A673 (cell line): Measurements from ENCODE around the gene RITA1. TPM values are rescaled to one million over a fixed set of nuclear protein-coding genes. Genes with fewer than 3 reads are reported as not detected.
"Not testable (repeated sequence)": the region's sequence is repeated elsewhere in the genome, so short reads cannot be mapped to it uniquely, and the experiment has no call there.

Experiments used
- BruUV-seq: library from RNA; stranded (reverse); fragments of 400-500 nt; replicated peaks from 2 replicates; lab custom pipeline; 2021; lab: Mats Ljungman, UMichigan
- CTCF ChIA-PET: fragments of 300-600 bp; sonication (Branson Sonifier 250); formaldehyde crosslinking; loops from one replicate; lab custom pipeline; 2022; ENCODE audit warnings: antibody characterized with exemption; lab: Charles Lee
- POLR2A ChIA-PET: fragments of 300-600 bp; sonication (Branson Sonifier 250); formaldehyde crosslinking; loops from one replicate; lab custom pipeline; 2022; ENCODE audit warnings: antibody characterized with exemption; ENCODE audit not compliant: low non-redundant PET; lab: Charles Lee
- DNase-seq: peaks from one replicate; pipeline ENCODE4 v3.0.0-alpha.2; 2015; ENCODE audit warnings: low spot score
- H3K27ac ChIP-seq: fragments of 200-600 bp; sonication (generic); 2 replicates; pipeline ENCODE4 v1.5.1; 2016; ENCODE audit warnings: mixed run types, low read depth, mild to moderate bottlenecking, mixed read lengths, antibody characterized with exemption, low read length; ENCODE audit not compliant: poor library complexity, severe bottlenecking
- H3K27me3 ChIP-seq: fragments of 200-600 bp; sonication (generic); replicated peaks from 2 replicates; pipeline ENCODE4 v1.6.1; 2017; ENCODE audit warnings: mixed run types, low read depth, mild to moderate bottlenecking, mixed read lengths, antibody characterized with exemption, low read length; ENCODE audit not compliant: insufficient read depth, poor library complexity
- H3K36me3 ChIP-seq: fragments of 200-600 bp; sonication (generic); 2 replicates; pipeline ENCODE4 v1.6.1; 2016; ENCODE audit warnings: mixed run types, mild to moderate bottlenecking, mixed read lengths, antibody characterized with exemption, low read length; ENCODE audit not compliant: insufficient read depth, poor library complexity, severe bottlenecking
- H3K4me1 ChIP-seq: fragments of 200-600 bp; sonication (generic); 2 replicates; pipeline ENCODE4 v1.6.1; 2017; ENCODE audit warnings: mixed run types, mild to moderate bottlenecking, mixed read lengths, antibody characterized with exemption, low read length; ENCODE audit not compliant: insufficient read depth, poor library complexity, severe bottlenecking
- H3K4me3 ChIP-seq: fragments of 200-600 bp; sonication (generic); 2 replicates; pipeline ENCODE4 v1.5.1; 2016; ENCODE audit warnings: low read depth, mixed run types, mild to moderate bottlenecking, mixed read lengths, low read length; ENCODE audit not compliant: poor library complexity, severe bottlenecking
- H3K9me3 ChIP-seq: fragments of 200-600 bp; sonication (generic); 2 replicates; pipeline ENCODE4 v1.6.1; 2016; ENCODE audit warnings: mixed run types, low read depth, mild to moderate bottlenecking, mixed read lengths, antibody characterized with exemption, low read length; ENCODE audit not compliant: poor library complexity, severe bottlenecking
- EZH2 ChIP-seq: fragments of 200-600 bp; sonication (generic); IDR thresholded peaks from 2 replicates; pipeline ENCODE4 v1.6.1; 2017; ENCODE audit warnings: borderline replicate concordance, low read depth, mild to moderate bottlenecking, mixed read lengths, antibody characterized with exemption, low read length; ENCODE audit not compliant: poor library complexity, severe bottlenecking
- intact Hi-C: fragments of 100-400 bp; cut with micrococcal nuclease; formaldehyde crosslinking; loops from one replicate; pipeline ENCODE4 v1.10.0; 2022; ENCODE audit not compliant: unreplicated experiment
- total RNA-seq: library from RNA; stranded (reverse); gene quantifications from 2 replicates; pipeline ENCODE4 v1.2.3, GENCODE V29; 2021
- TF ChIP-seq, protein P1 (sequence below): fragments of 300-800, 200-600 bp; sonication (generic); conservative IDR thresholded peaks from 2 replicates; pipeline ENCODE4 v1.5.1; 2017; ENCODE audit warnings: low read depth, mild to moderate bottlenecking, antibody characterized with exemption, low read length, moderate library complexity, mixed read lengths

RITA1 gene
- total RNA-seq, 1 experiment from 2014 or later: 22.3 TPM

DNA sequence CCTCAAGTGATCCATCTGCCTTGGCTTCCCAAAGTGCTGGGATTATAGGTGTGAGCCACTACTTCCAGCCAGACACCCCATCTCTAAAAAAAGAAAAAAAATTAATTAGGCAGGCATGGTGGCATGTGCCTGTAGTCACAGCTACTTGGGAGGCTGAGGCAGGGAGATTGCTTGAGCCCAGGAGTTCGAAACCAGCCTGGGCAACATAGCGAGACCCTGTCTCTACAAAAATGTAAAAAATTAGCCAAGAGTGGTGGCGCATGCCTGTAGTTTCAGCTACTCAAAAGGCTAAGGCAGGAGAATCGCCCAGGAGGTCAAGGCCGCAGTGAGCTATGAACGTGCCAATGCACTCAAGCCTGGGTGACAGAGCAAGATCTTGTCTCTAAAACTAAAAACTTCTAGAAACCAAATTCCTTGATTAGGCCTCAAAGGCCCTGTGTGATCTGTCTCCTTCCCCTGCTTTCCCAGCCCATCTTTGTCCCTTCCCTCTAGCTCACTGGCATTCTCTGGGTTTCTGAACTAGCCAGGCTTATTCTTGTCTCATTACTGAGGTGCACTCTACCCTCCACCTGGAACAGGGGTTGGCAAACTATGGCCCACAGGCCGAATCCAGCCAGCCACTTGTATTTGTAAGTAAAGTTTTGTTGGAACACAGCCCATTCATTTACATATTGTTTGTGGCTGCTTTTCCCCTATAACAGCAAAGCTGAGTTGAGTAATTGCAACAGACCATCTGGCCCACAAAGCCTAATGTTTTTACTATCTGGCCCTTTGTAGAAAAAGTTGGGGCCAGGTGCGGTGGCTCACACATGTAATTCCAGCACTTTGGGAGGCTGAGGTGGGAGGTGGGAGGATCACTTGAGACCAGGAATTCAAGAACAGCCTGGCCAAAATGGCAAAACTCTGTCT lies 18.6 kb downstream of the RITA1 start:
- intact Hi-C loops: no loop called here
- no peak for DNase-seq
- POLR2A ChIA-PET: no interaction called here
- TF ChIP-seq EZH2: no peak
- TF ChIP-seq, protein P1, sequence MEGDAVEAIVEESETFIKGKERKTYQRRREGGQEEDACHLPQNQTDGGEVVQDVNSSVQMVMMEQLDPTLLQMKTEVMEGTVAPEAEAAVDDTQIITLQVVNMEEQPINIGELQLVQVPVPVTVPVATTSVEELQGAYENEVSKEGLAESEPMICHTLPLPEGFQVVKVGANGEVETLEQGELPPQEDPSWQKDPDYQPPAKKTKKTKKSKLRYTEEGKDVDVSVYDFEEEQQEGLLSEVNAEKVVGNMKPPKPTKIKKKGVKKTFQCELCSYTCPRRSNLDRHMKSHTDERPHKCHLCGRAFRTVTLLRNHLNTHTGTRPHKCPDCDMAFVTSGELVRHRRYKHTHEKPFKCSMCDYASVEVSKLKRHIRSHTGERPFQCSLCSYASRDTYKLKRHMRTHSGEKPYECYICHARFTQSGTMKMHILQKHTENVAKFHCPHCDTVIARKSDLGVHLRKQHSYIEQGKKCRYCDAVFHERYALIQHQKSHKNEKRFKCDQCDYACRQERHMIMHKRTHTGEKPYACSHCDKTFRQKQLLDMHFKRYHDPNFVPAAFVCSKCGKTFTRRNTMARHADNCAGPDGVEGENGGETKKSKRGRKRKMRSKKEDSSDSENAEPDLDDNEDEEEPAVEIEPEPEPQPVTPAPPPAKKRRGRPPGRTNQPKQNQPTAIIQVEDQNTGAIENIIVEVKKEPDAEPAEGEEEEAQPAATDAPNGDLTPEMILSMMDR: no peak
- Histone ChIP-seq H3K36me3 (no peaks in the 10 kb centered on the region), H3K27me3 (no peaks in the 10 kb centered on the region), H3K9me3 (no peaks in the 10 kb centered on the region), H3K4me3 (no peak overlapping the region), H3K4me1 (no peaks in the 10 kb centered on the region), H3K27ac (no peak overlapping the region)
- BruUV-seq: no TSS peak
- CTCF ChIA-PET: interaction anchor here (0.6 kb wide), 1 partner anchor 10 kb away, joined by 3 read pairs; no protein-coding TSS in a partner anchor

DNA sequence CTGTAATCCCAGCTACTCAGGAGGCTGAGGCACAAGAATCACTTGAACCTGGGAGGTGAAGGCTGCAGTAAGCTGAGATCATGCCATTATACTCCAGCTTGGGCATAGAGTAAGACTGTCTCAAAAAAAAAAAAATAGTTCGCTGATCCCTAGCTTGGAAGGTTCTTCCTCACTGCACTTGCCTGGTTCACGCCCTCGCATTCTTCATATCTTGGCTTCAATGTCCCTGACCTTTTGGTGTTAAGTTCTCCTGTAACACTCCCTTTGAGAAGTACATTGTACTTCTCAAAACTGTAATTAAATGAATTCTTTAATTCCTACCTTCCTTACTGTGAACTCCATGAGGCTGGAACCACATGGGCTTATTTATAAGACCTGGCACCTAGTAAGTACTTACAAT lies 19.3 kb downstream of the RITA1 start:
- no TSS peak for BruUV-seq
- ChIA-PET POLR2A (no interaction called here), CTCF (no interaction called here)
- H3K4me1 ChIP-seq: no peaks in the 10 kb centered on the region
- TF ChIP-seq, protein P1: no peak
- TF ChIP-seq EZH2: no peak
- H3K36me3 ChIP-seq: no peaks in the 10 kb centered on the region
- DNase-seq: no peak
- H3K9me3 ChIP-seq: no peaks in the 10 kb centered on the region
- intact Hi-C loops: no loop called here
- no peak overlapping the region for H3K27ac ChIP-seq
- H3K4me3 ChIP-seq: no peak overlapping the region
- no peaks in the 10 kb centered on the region for H3K27me3 ChIP-seq

DNA sequence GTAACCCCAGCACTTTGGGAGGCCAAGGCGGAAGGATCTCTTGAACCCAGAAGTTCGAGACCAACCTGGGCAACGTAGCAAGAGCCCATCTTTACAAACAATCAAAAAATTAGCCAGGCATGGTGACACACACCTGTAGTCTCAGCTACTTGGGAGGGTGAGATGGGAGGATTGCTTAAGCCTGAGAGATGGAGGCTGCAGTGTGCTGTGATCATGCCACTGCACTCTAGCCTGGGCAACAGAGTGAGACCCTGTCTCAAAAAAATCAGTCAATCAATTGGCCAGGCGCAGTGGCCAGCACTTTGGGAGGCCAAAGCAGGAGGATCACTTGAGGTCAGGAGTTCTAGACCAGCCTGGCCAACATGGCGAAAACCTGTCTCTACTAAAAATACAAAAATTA lies 21.3 kb downstream of the RITA1 start:
- H3K4me3 ChIP-seq, H3K9me3 ChIP-seq, DNase-seq, intact Hi-C loops, H3K27me3 ChIP-seq, CTCF ChIA-PET, H3K4me1 ChIP-seq, BruUV-seq, POLR2A ChIA-PET, H3K36me3 ChIP-seq, H3K27ac ChIP-seq: not testable (repeated sequence)

DNA sequence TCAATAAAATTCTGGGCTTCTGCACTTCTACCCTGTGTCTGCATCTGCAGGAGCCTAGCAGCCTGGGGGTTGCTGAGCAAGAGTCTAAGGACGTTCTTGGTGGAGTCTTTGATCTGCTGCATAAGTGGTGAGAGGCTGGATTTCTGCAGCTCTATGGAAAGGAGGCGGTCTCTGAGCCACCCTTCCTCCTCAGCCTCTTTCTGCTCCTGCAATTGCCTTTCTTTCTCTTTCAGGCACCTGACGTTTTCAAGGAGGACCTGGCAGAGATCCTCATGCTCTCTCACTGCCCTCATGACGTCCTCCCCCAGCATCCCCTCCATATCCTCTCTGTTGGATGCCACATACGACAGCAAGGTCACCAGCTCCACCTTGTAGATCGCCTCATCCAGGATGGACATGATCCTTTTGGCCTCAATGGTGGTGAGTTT lies 22.1 kb downstream of the RITA1 start:
- TF ChIP-seq, protein P1: no peak
- TF ChIP-seq EZH2: no peak
- Histone ChIP-seq H3K27me3 (no peaks in the 10 kb centered on the region), H3K27ac (no peak overlapping the region), H3K9me3 (no peaks in the 10 kb centered on the region), H3K4me1 (no peaks in the 10 kb centered on the region), H3K4me3 (no peak overlapping the region), H3K36me3 (no peaks in the 10 kb centered on the region)
- ChIA-PET POLR2A (no interaction called here), CTCF (no interaction called here)
- intact Hi-C loops: no loop called here
- no TSS peak for BruUV-seq
- DNase-seq: no peak
